PC-9 (cell line): Measurements from ENCODE around the gene BRF1. TPM values are rescaled to one million over a fixed set of nuclear protein-coding genes. Genes with fewer than 3 reads are reported as not detected.

Experiments used
- BruUV-seq: library from RNA; stranded (reverse); fragments of 400-500 nt; replicated peaks from 2 replicates; lab custom pipeline; 2021; lab: Mats Ljungman, UMichigan
- CTCF ChIA-PET: fragments of 300-600 bp; sonication (Branson Sonifier 250); formaldehyde crosslinking; loops from one replicate; lab custom pipeline; 2022; ENCODE audit warnings: antibody characterized with exemption; lab: Charles Lee
- POLR2A ChIA-PET: fragments of 300-600 bp; sonication (Branson Sonifier 250); formaldehyde crosslinking; loops from one replicate; lab custom pipeline; 2022; ENCODE audit warnings: antibody characterized with exemption; ENCODE audit not compliant: unreplicated experiment; lab: Charles Lee
- DNase-seq, 2 experiments: peaks; one replicate each; pipeline versions ENCODE4 v3.0.0 to v3.0.0-alpha.2; 2015 to 2022; ENCODE audit warnings: mixed read lengths in 1 of 2
- H2AFZ ChIP-seq: fragments of 200-600 bp; sonication (generic); 2 replicates; pipeline ENCODE4 v1.8.1; 2017; ENCODE audit warnings: antibody characterized with exemption
- H3F3A ChIP-seq: fragments of 200-600 bp; sonication (generic); 2 replicates; pipeline ENCODE4 v1.8.1; 2017; ENCODE audit warnings: antibody characterized with exemption, mild to moderate bottlenecking, low read depth; ENCODE audit not compliant: insufficient read depth
- H3K27ac ChIP-seq: fragments of 200-600 bp; sonication (generic); 2 replicates; pipeline ENCODE4 v1.6.1; 2016; ENCODE audit warnings: mixed run types
- H3K27me3 ChIP-seq: fragments of 200-600 bp; sonication (generic); 2 replicates; pipeline ENCODE4 v1.6.1; 2016; ENCODE audit warnings: low read depth, mixed run types; ENCODE audit not compliant: insufficient read depth
- H3K36me3 ChIP-seq: fragments of 200-600 bp; sonication (generic); 2 replicates; pipeline ENCODE4 v1.6.1; 2016; ENCODE audit warnings: low read depth, mixed run types
- H3K4me1 ChIP-seq: fragments of 200-600 bp; sonication (generic); replicated peaks from 2 replicates; pipeline ENCODE4 v1.6.1; 2016; ENCODE audit warnings: mixed run types; ENCODE audit not compliant: insufficient read depth
- H3K4me2 ChIP-seq: fragments of 200-600 bp; sonication (generic); 2 replicates; pipeline ENCODE4 v1.6.1; 2017; ENCODE audit warnings: mixed run types
- H3K4me3 ChIP-seq: fragments of 200-600 bp; sonication (generic); 2 replicates; pipeline ENCODE4 v1.6.1; 2016; ENCODE audit warnings: mixed run types
- H3K79me2 ChIP-seq: fragments of 200-600 bp; sonication (generic); 2 replicates; pipeline ENCODE4 v1.6.1; 2017; ENCODE audit warnings: low read depth, mixed run types
- H3K9me2 ChIP-seq: fragments of 200-600 bp; sonication (generic); 2 replicates; pipeline ENCODE4 v1.8.1; 2017; ENCODE audit warnings: mild to moderate bottlenecking; ENCODE audit not compliant: insufficient read depth
- H3K9me3 ChIP-seq: fragments of 200-600 bp; sonication (generic); 2 replicates; pipeline ENCODE4 v1.8.1; 2016; ENCODE audit warnings: low read depth; ENCODE audit not compliant: insufficient read depth
- H4K20me1 ChIP-seq: fragments of 200-600 bp; sonication (generic); 2 replicates; pipeline ENCODE4 v1.8.1; 2017; ENCODE audit not compliant: insufficient read depth
- EZH2 ChIP-seq: fragments of 200-600 bp; sonication (generic); IDR thresholded peaks from 2 replicates; pipeline ENCODE4 v1.8.0; 2017; ENCODE audit warnings: antibody characterized with exemption, low read depth
- intact Hi-C: fragments of 100-400 bp; cut with micrococcal nuclease; formaldehyde crosslinking; loops from one replicate; pipeline ENCODE4 v1.10.0; 2022; ENCODE audit not compliant: unreplicated experiment
- total RNA-seq: library from RNA; stranded (reverse); gene quantifications from 2 replicates; pipeline ENCODE4 v1.2.3, GENCODE V29; 2021
- TF ChIP-seq, protein P1 (sequence below): fragments of 200-600 bp; sonication (generic); conservative IDR thresholded peaks from 2 replicates; pipeline ENCODE4 v1.6.1; 2017; ENCODE audit warnings: mixed run types, antibody characterized with exemption, mild to moderate bottlenecking, moderate library complexity

The BRF1 gene
- total RNA-seq, 1 experiment from 2014 or later, result 24.8 TPM

DNA sequence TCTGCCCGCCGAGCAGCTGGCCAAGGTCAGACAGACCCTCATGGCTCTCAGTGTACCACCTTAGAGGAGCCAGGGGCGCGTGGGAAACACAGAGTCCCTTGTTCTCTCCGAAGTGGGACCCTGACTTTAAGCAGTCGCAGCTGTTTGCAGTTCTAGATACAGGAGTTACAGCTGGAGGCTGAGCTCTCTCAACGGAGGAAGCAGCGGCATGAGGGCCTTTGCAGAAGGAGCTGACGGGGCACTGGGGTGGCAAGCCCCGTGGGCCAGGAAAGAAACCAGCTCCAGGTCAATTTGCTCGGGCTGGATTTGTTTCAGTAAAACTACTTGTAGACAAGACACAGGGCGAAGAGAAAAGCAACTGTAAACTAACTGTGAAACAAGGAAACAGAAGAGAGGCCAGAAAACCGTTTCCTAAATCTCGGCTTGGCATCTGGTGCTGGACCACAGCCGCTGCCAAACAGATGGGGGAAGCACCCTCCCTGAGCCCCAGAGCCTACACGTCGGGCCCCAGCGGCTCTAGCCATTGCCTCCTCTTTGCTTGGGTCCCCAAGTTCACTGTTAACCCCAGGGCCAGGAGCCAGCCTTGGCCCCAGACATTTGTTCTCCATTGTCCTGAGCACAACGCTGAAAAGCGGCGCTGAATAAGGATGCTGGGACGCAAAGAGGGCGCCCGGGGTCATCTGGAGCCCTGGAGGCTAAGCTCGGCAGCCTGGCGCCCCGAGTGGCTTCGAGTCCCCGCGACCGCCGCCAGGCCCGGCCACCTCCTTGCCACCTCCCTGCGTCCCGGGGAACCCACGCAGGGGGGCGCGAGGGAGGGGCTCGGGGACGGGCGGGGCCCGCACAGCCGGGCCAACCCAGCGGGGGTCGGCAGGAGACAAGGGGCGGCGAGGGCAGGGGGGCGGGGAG is 12.8 kb upstream of the BRF1 start:
- peak overlapping the region; percentile 76 for H3K4me2 ChIP-seq
- H3F3A ChIP-seq, result peaks cover 12% of the 10 kb centered on the region; the same call in 1 of the 2 replicates
- no peaks in the 10 kb centered on the region; the same call in 1 of the 2 replicates for H4K20me1 ChIP-seq
- H2AFZ ChIP-seq, result peak overlapping the region; percentile 68; the same call in 1 of the 2 replicates
- no peak overlapping the region for H3K27ac ChIP-seq
- BruUV-seq, result no TSS peak
- peaks cover 32% of the 10 kb centered on the region for H3K79me2 ChIP-seq
- peaks cover 14% of the 10 kb centered on the region for H3K4me1 ChIP-seq
- no peaks in the 10 kb centered on the region for H3K27me3 ChIP-seq
- no peak for TF ChIP-seq EZH2
- TF ChIP-seq, protein P1, sequence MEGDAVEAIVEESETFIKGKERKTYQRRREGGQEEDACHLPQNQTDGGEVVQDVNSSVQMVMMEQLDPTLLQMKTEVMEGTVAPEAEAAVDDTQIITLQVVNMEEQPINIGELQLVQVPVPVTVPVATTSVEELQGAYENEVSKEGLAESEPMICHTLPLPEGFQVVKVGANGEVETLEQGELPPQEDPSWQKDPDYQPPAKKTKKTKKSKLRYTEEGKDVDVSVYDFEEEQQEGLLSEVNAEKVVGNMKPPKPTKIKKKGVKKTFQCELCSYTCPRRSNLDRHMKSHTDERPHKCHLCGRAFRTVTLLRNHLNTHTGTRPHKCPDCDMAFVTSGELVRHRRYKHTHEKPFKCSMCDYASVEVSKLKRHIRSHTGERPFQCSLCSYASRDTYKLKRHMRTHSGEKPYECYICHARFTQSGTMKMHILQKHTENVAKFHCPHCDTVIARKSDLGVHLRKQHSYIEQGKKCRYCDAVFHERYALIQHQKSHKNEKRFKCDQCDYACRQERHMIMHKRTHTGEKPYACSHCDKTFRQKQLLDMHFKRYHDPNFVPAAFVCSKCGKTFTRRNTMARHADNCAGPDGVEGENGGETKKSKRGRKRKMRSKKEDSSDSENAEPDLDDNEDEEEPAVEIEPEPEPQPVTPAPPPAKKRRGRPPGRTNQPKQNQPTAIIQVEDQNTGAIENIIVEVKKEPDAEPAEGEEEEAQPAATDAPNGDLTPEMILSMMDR, result no peak
- no peaks in the 10 kb centered on the region for H3K9me2 ChIP-seq
- peak overlapping the region; percentile 51; the same call in 1 of the 2 replicates for H3K4me3 ChIP-seq
- intact Hi-C loops, result no loop called here
- DNase-seq, result peak in 1 of 2 experiments; percentile 19
- no peaks in the 10 kb centered on the region for H3K36me3 ChIP-seq
- ChIA-PET CTCF (no interaction called here), POLR2A (interaction anchor here (0.9 kb wide), 1 partner anchor 12 kb away, joined by 16 read pairs; the partner anchor contains the start of gene BRF1)
- no peaks in the 10 kb centered on the region for H3K9me3 ChIP-seq

DNA sequence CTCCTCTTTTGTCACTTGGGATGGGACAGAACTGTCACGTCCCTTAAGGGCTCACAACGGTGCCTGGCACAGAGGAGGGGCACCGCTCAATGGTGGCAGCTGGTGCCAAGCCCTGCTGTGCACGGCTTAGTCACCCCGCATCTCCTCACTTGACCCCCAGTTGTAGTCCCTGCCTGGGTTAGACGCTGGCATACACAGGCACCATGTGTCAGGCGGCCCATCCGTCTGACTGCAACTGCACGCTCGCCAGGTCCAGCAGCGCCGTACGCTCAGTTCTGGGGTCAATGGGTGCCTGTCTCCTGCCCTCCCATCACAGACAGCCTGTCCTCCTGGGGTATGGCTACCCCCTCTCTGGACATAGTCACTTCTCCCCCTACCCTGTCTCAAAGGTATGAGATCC is 12.2 kb upstream of the BRF1 start:
- Histone ChIP-seq H3K4me3 (no peak overlapping the region), H4K20me1 (no peaks in the 10 kb centered on the region; the same call in 1 of the 2 replicates), H3K36me3 (no peaks in the 10 kb centered on the region), H3K79me2 (peaks cover 29% of the 10 kb centered on the region), H3K4me2 (no peak overlapping the region), H3K27me3 (no peaks in the 10 kb centered on the region), H3K9me2 (no peaks in the 10 kb centered on the region), H3K27ac (no peak overlapping the region), H3K9me3 (no peaks in the 10 kb centered on the region), H3K4me1 (peaks cover 14% of the 10 kb centered on the region), H2AFZ (no peak overlapping the region), H3F3A (peaks cover 12% of the 10 kb centered on the region; the same call in 1 of the 2 replicates)
- ChIA-PET CTCF (no interaction called here), POLR2A (no interaction called here)
- no peak for DNase-seq
- BruUV-seq, result no TSS peak
- TF ChIP-seq, protein P1, result no peak
- no peak for TF ChIP-seq EZH2
- intact Hi-C loops, result no loop called here

DNA sequence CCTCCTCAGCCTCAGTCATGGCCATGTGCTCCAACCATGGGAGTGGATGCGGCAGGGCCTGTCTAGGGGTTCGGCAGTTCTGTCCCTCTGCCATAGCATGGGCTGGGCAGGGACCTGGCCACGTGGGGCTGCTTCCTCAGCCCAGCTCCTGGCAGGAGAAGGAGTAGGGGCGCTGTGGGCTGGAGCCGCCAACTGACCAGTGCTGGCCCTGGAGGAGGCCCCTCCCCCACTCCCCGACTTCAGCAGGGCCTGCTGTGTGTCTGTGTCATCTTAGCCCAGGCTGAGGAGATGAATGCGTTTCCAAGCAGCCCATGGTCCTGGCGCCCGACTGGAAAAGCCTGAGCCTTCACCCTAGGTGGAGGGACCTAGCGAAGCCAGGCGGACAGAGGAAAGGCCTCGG is 11.0 kb upstream of the BRF1 start:
- H3K27ac ChIP-seq, result no peak overlapping the region
- H3K27me3 ChIP-seq, result no peaks in the 10 kb centered on the region
- no peak overlapping the region for H2AFZ ChIP-seq
- POLR2A ChIA-PET, result no interaction called here
- peaks cover 12% of the 10 kb centered on the region for H3K4me1 ChIP-seq
- H3K4me2 ChIP-seq, result no peak overlapping the region
- H3K79me2 ChIP-seq, result peaks cover 17% of the 10 kb centered on the region
- no TSS peak for BruUV-seq
- no peaks in the 10 kb centered on the region for H4K20me1 ChIP-seq
- no peaks in the 10 kb centered on the region for H3K9me2 ChIP-seq
- CTCF ChIA-PET, result no interaction called here
- H3K4me3 ChIP-seq, result no peak overlapping the region
- H3K36me3 ChIP-seq, result no peaks in the 10 kb centered on the region
- TF ChIP-seq, protein P1, result no peak
- no peak for TF ChIP-seq EZH2
- H3F3A ChIP-seq, result peaks cover 12% of the 10 kb centered on the region; the same call in 1 of the 2 replicates
- no peaks in the 10 kb centered on the region for H3K9me3 ChIP-seq
- intact Hi-C loops, result no loop called here
- DNase-seq, result no peak
